Activated CD4-positive, alpha-beta T cell treated with anti-CD3 and anti-CD28 coated beads, Interleukin-2, amount 50 U/mL, for 16 hours (primary cell): ENCODE data around the gene NOC4L.
A peak's percentile ranks its signal among the peaks of the same experiment; 100 is the strongest.
"Not testable (repeated sequence)": the region's sequence is repeated elsewhere in the genome, so short reads cannot be mapped to it uniquely, and the experiment has no call there.

Experiments
- DNase-seq: peaks from one replicate; pipeline ENCODE4 v3.0.0-alpha.2; 2020

The NOC4L gene

GRCh38 chr12:132144115-132144809 is at the start of gene NOC4L, which contains the start of gene DDX51:
TSS of gene NOC4L (plus strand) at chr12:132144457. CDS start at chr12:132144489, 32 bp downstream.
TSS of gene DDX51 (minus strand) at chr12:132144319. CDS start at chr12:132144296, 23 bp downstream.
- DNase-seq, result peak; percentile 94

GRCh38 chr12:132095520-132096409 is 48.5 kb upstream of the NOC4L start:
- DNase-seq, result no peak

GRCh38 chr12:132099739-132100138 is 44.5 kb upstream of the NOC4L start:
- DNase-seq, result no peak

- no peak for DNase-seq
Observed at GRCh38 chr12:132100306-132101065, 43.8 kb upstream of the NOC4L start.

- no peak for DNase-seq
Observed at GRCh38 chr12:132102297-132102696, 42.0 kb upstream of the NOC4L start.

GRCh38 chr12:132103072-132103471 is 41.2 kb upstream of the NOC4L start:
- DNase-seq, result not testable (repeated sequence)

- DNase-seq, result no peak
Observed at GRCh38 chr12:132103542-132104308, 40.5 kb upstream of the NOC4L start.

- no peak for DNase-seq
Observed at GRCh38 chr12:132105467-132105866, 38.8 kb upstream of the NOC4L start.

- no peak for DNase-seq
Observed at GRCh38 chr12:132106921-132107320, 37.3 kb upstream of the NOC4L start.

- DNase-seq, result no peak
Observed at GRCh38 chr12:132108211-132108832, 35.9 kb upstream of the NOC4L start.

- no peak for DNase-seq
Observed at GRCh38 chr12:132109741-132110140, 34.5 kb upstream of the NOC4L start.

- DNase-seq, result no peak
Observed at GRCh38 chr12:132110677-132111076, 33.6 kb upstream of the NOC4L start.

- no peak for DNase-seq
Observed at GRCh38 chr12:132111654-132112304, 32.5 kb upstream of the NOC4L start.

- no peak for DNase-seq
Observed at GRCh38 chr12:132114667-132115066, 29.6 kb upstream of the NOC4L start.

- no peak for DNase-seq
Observed at GRCh38 chr12:132115500-132115899, 28.8 kb upstream of the NOC4L start.

GRCh38 chr12:132116709-132117557 is 27.3 kb upstream of the NOC4L start:
- DNase-seq, result no peak

GRCh38 chr12:132117558-132117875 is 26.7 kb upstream of the NOC4L start:
- no peak for DNase-seq

- DNase-seq, result no peak
Observed at GRCh38 chr12:132118876-132119275, 25.4 kb upstream of the NOC4L start.

GRCh38 chr12:132121283-132121682 is 23.0 kb upstream of the NOC4L start:
- no peak for DNase-seq

GRCh38 chr12:132123970-132124765 is 20.1 kb upstream of the NOC4L start:
- no peak for DNase-seq
